HepG2 (cell line): ENCODE measurements around the gene RIN3. TPM values are rescaled to one million over a fixed set of nuclear protein-coding genes. Genes with fewer than 3 reads are reported as not detected.

Experiments
- ATF3 ChIP-seq: sonication (generic); formaldehyde crosslinking; IDR thresholded peaks from 2 replicates; pipeline ENCODE4 v1.4.0; 2020; ENCODE audit warnings: missing genetic modification reagents
- ATRX ChIP-seq: sonication (generic); formaldehyde crosslinking; IDR thresholded peaks from 2 replicates; pipeline ENCODE4 v1.4.0; 2020; ENCODE audit warnings: missing genetic modification reagents, borderline replicate concordance
- GABPB1 ChIP-seq: IDR thresholded peaks from 2 replicates; pipeline ENCODE4 v1.6.1; 2016; ENCODE audit warnings: mild to moderate bottlenecking, missing genetic modification reagents, moderate library complexity, missing compliant biosample characterization
- HMG20A ChIP-seq: IDR thresholded peaks from 2 replicates; pipeline ENCODE4 v1.6.1; 2016; ENCODE audit warnings: borderline replicate concordance
- KLF6 ChIP-seq: IDR thresholded peaks from 2 replicates; pipeline ENCODE4 v1.8.0; 2016; ENCODE audit warnings: missing biosample characterization, missing genetic modification reagents
- NR2F1 ChIP-seq, 2 experiments: fragments of 450-650 bp in 1 of 2; formaldehyde crosslinking in 1 of 2; IDR thresholded peaks; 2 replicates each; pipeline versions ENCODE4 v1.5.0 to v1.6.1; 2016 to 2020; ENCODE audit warnings: mild to moderate bottlenecking in 1 of 2, missing compliant biosample characterization in 1 of 2, missing genetic modification reagents in 1 of 2, moderate library complexity in 1 of 2
- PAF1 ChIP-seq: IDR thresholded peaks from 2 replicates; pipeline ENCODE4 v1.6.1; 2016; ENCODE audit warnings: missing genetic modification reagents, missing compliant biosample characterization
- STAT6 ChIP-seq: sonication (generic); formaldehyde crosslinking; IDR thresholded peaks from 2 replicates; pipeline ENCODE4 v1.4.0; 2020; ENCODE audit warnings: missing genetic modification reagents, mild to moderate bottlenecking, borderline replicate concordance
- THAP11 ChIP-seq: IDR thresholded peaks from 2 replicates; pipeline ENCODE4 v1.6.1; 2016; ENCODE audit warnings: missing biosample characterization, missing genetic modification reagents
- U2AF1 ChIP-seq: fragments of 200-400 bp; formaldehyde crosslinking; optimal IDR thresholded peaks from 2 replicates; pipeline ENCODE3; 2017; ENCODE audit warnings: mild to moderate bottlenecking, low read depth, low read length
- ZHX1 ChIP-seq: sonication (generic); formaldehyde crosslinking; IDR thresholded peaks from 2 replicates; pipeline ENCODE4 v1.8.1; 2022; ENCODE audit warnings: low read depth, mild to moderate bottlenecking, missing genetic modification reagents
- ZNF264 ChIP-seq: sonication (generic); formaldehyde crosslinking; IDR thresholded peaks from 2 replicates; pipeline ENCODE4 v1.4.0; 2020; ENCODE audit warnings: missing genetic modification reagents
- ZNF343 ChIP-seq: sonication (generic); formaldehyde crosslinking; IDR thresholded peaks from 2 replicates; pipeline ENCODE4 v1.4.0; 2020; ENCODE audit warnings: mild to moderate bottlenecking, missing genetic modification reagents
- ZNF510 ChIP-seq: sonication (generic); formaldehyde crosslinking; IDR thresholded peaks from 2 replicates; pipeline ENCODE4 v1.4.0; 2020; ENCODE audit warnings: low read depth, mild to moderate bottlenecking, missing genetic modification reagents
- ZNF567 ChIP-seq: sonication (generic); formaldehyde crosslinking; IDR thresholded peaks from 2 replicates; pipeline ENCODE4 v1.8.1; 2023; ENCODE audit warnings: mild to moderate bottlenecking, missing genetic modification reagents, borderline replicate concordance
- ZNF580 ChIP-seq: IDR thresholded peaks from 2 replicates; pipeline ENCODE4 v1.6.1; 2016; ENCODE audit warnings: low read depth, borderline replicate concordance
- ZNF687 ChIP-seq: sonication (generic); formaldehyde crosslinking; IDR thresholded peaks from 2 replicates; pipeline ENCODE4 v1.5.1; 2020; ENCODE audit warnings: mild to moderate bottlenecking, missing genetic modification reagents, moderate library complexity
- ZNF713 ChIP-seq: sonication (generic); formaldehyde crosslinking; IDR thresholded peaks from 2 replicates; pipeline ENCODE4 v1.4.0; 2020; ENCODE audit warnings: mild to moderate bottlenecking, missing genetic modification reagents
- polyA plus RNA-seq, 8 experiments: library from polyadenylated mRNA; depleted of rRNA in 3 of 8; stranded (reverse) in 7 of 8; unstranded in 1 of 8; fragments of >200 nt; fragmentation: Illumina TruSeq in 4 of 8; extraction: Trizol in 4 of 8; gene quantifications; 2 replicates each; pipeline versions ENCODE4 v1.2.1 to v1.2.3, GENCODE V29; 2011 to 2016; ENCODE audit warnings: low read depth in 4 of 8, missing spikeins in 1 of 8, mixed read lengths in 1 of 8; ENCODE audit not compliant: insufficient read depth in 1 of 8
- total RNA-seq, 5 experiments: library from RNA; depleted of rRNA; stranded (reverse); fragments of >200 nt; fragmentation: Illumina TruSeq; extraction: Trizol; gene quantifications; 2 replicates each; pipeline ENCODE4 v1.2.3, GENCODE V29; 2016; ENCODE audit warnings: low read depth in 1 of 5

Gene RIN3
- total and polyA plus RNA-seq, 2 of the 13 experiments (the other 11 are each of a cell fraction or from before 2014, with no cell fraction given) = 2.3 to 3.6 TPM

GRCh38 chr14:92513966-92514843 lies 624 bp downstream of the RIN3 start (continued):
- TF ChIP-seq ZNF264 (CRISPR knock-in tag) (peak; percentile 50; the same call in 1 of the 2 replicates), ZNF343 (0 out of 2 replicates have a peak, but pooled peaks have one; percentile 64), PAF1 (CRISPR knock-in tag) (no peak), U2AF1 (peak; percentile 92), ZNF510 (CRISPR knock-in tag) (0 out of 2 replicates have a peak, but pooled peaks have one; percentile 34), ZNF580 (peak; percentile 80), KLF6 (CRISPR knock-in tag) (peak; percentile 70), ATRX (CRISPR knock-in tag) (no peak), STAT6 (no peak), ZNF713 (0 out of 2 replicates have a peak, but pooled peaks have one; percentile 28), NR2F1 (CRISPR knock-in tag; IDR thresholded peaks at IDR 0.05) (no peak; a peak in 1 of 4 replicates), THAP11 (CRISPR knock-in tag) (peak; percentile 10; the same call in 1 of the 2 replicates), ZHX1 (CRISPR knock-in tag) (0 out of 2 replicates have a peak, but pooled peaks have one; percentile 65), ZNF567 (CRISPR knock-in tag) (peak; percentile 82; the same call in 1 of the 2 replicates), ZNF687 (CRISPR knock-in tag) (peak; percentile 93), ATF3 (CRISPR knock-in tag) (peak; percentile 43), HMG20A (no peak), GABPB1 (peak; percentile 69; the same call in 1 of the 2 replicates)
